SK-N-SH (cell line): ENCODE results near the gene ARHGAP10.

ENCODE experiments used
- CTCF ChIP-seq: fragments of 200-600 bp; sonication (generic); IDR thresholded peaks from 2 replicates; pipeline ENCODE4 v1.6.1; 2017; ENCODE audit warnings: antibody characterized with exemption, mild to moderate bottlenecking, moderate library complexity
- EP300 ChIP-seq, 2 experiments: IDR thresholded peaks; 2 replicates each; pipeline versions ENCODE4 v1.4.0 to v1.6.1; 2012; ENCODE audit warnings: borderline replicate concordance in 1 of 2, low read depth in 1 of 2, low read length in 1 of 2

- no peak for TF ChIP-seq EP300 (IDR thresholded peaks at IDR 0.05; ENCODE audit: borderline replicate concordance in 1 of 2, low read depth in 1 of 2, low read length in 1 of 2)
- TF ChIP-seq CTCF, result no peak
Observed at GRCh38 chr4:147991543-147992283, 259.8 kb downstream of the ARHGAP10 start.
